Body of pancreas (tissue), 4 donors: ENCODE measurements around the gene ODR4. TPM values are rescaled to one million over a fixed set of nuclear protein-coding genes. Genes with fewer than 3 reads are reported as not detected.

Experiments used
- ATAC-seq: fragments of 150-250 bp; one replicate; pipeline ENCODE4 v1.9.1; 2016
- DNase-seq, 4 donors: peaks; one replicate each; pipeline ENCODE4 v3.0.0-alpha.2; 2019
- H3K27ac ChIP-seq, 4 donors: fragments of 200-600 bp; sonication (generic); 1 replicate in 3 of 4; 2 replicates in 1 of 4; pipeline versions ENCODE4 v1.5.1 to v1.6.1; 2016 to 2019; ENCODE audit warnings: mild to moderate bottlenecking in 1 of 4, mixed read lengths in 1 of 4, moderate library complexity in 1 of 4
- H3K27me3 ChIP-seq, 2 donors: fragments of 200-600 bp; sonication (generic); one replicate each; pipeline ENCODE4 v1.6.0; 2016; ENCODE audit warnings: mild to moderate bottlenecking in 1 of 2
- H3K36me3 ChIP-seq, 2 donors: fragments of 200-600 bp; sonication (generic); replicated peaks in 1 of 2; 2 replicates each; pipeline ENCODE4 v1.5.1; 2016; ENCODE audit warnings: low read depth in 2 of 2; ENCODE audit not compliant: insufficient read depth in 1 of 2
- H3K4me1 ChIP-seq: fragments of 200-600 bp; sonication (generic); one replicate; pipeline ENCODE4 v1.6.0; 2016
- H3K4me3 ChIP-seq, 2 donors: fragments of 200-600 bp; sonication (generic); 1 replicate in 1 of 2; 2 replicates in 1 of 2; pipeline ENCODE4 v1.5.1; 2016 to 2019
- H3K9me3 ChIP-seq, 3 donors: fragments of 200-600 bp; sonication (generic); 1 replicate in 2 of 3; 2 replicates in 1 of 3; pipeline ENCODE4 v1.5.1; 2016
- POLR2A ChIP-seq, 3 donors: fragments of 450-650 bp; IDR thresholded peaks; one replicate each; pipeline ENCODE4 v1.6.1; 2016; ENCODE audit warnings: antibody characterized with exemption in 3 of 3, mild to moderate bottlenecking in 2 of 3
- WGBS, 2 donors: methylation state at CpG; one replicate each; pipeline ENCODE4 v1.1.5; 2017; 5-methylcytosine and 5-hydroxymethylcytosine counted together
- intact Hi-C: fragments of 100-400 bp; cut with DNase I; formaldehyde crosslinking; loops from one replicate; pipeline ENCODE4 v1.15.1; 2023
- total RNA-seq, 2 donors: library from RNA; depleted of rRNA; stranded (reverse); fragments of >200 nt; gene quantifications; one replicate each; pipeline ENCODE4 v1.1.0, GENCODE V29; 2016
- TF ChIP-seq, protein P1 (sequence below), 7 experiments: fragments of 450-650 bp in 4 of 7; fragments of 200-600 bp in 3 of 7; sonication (generic) in 3 of 7; IDR thresholded peaks; one replicate each; pipeline ENCODE4 v1.5.1; 2016 to 2019; ENCODE audit warnings: antibody characterized with exemption in 7 of 7

Gene ODR4
- total RNA-seq, 2 donors from 2014 or later, result 13.5 to 17.6 TPM

GRCh38 chr1:186404454-186405051, 28.9 kb downstream of the ODR4 start:
- peaks cover 12 to 16% of the 10 kb centered on the region in 2 donors for H3K36me3 ChIP-seq
- peak; percentile 70 for ATAC-seq
- intact Hi-C loops, result no loop called here
- no peak for DNase-seq
- no peak overlapping the region for H3K27ac ChIP-seq
- no peaks in the 10 kb centered on the region for H3K9me3 ChIP-seq
- peaks cover 3% of the 10 kb centered on the region for H3K4me1 ChIP-seq
- TF ChIP-seq POLR2A (IDR thresholded peaks at IDR 0.05), result no peak
- TF ChIP-seq, protein P1, sequence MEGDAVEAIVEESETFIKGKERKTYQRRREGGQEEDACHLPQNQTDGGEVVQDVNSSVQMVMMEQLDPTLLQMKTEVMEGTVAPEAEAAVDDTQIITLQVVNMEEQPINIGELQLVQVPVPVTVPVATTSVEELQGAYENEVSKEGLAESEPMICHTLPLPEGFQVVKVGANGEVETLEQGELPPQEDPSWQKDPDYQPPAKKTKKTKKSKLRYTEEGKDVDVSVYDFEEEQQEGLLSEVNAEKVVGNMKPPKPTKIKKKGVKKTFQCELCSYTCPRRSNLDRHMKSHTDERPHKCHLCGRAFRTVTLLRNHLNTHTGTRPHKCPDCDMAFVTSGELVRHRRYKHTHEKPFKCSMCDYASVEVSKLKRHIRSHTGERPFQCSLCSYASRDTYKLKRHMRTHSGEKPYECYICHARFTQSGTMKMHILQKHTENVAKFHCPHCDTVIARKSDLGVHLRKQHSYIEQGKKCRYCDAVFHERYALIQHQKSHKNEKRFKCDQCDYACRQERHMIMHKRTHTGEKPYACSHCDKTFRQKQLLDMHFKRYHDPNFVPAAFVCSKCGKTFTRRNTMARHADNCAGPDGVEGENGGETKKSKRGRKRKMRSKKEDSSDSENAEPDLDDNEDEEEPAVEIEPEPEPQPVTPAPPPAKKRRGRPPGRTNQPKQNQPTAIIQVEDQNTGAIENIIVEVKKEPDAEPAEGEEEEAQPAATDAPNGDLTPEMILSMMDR (IDR thresholded peaks at IDR 0.05), result peak; percentile 30 to 68 (median 62)
- H3K27me3 ChIP-seq, result no peaks in the 10 kb centered on the region
- no peak overlapping the region for H3K4me3 ChIP-seq
- WGBS, 2 donors, result 17 to 32% methylated on average over 5 of the region's 5 CpGs

- TF ChIP-seq, protein P1 (IDR thresholded peaks at IDR 0.05), result no peak
- no peak for TF ChIP-seq POLR2A (IDR thresholded peaks at IDR 0.05)
- Histone ChIP-seq H3K9me3 (no peaks in the 10 kb centered on the region), H3K27me3 (no peaks in the 10 kb centered on the region), H3K27ac (no peak overlapping the region), H3K4me1 (peaks cover 3% of the 10 kb centered on the region), H3K36me3 (peaks cover 7 to 20% of the 10 kb centered on the region in 2 donors), H3K4me3 (no peak overlapping the region)
- intact Hi-C loops, result no loop called here
- ATAC-seq (no peak), DNase-seq (no peak)
- WGBS, 2 donors, result 93 to 96% methylated on average over 3 of the region's 3 CpGs
Observed at GRCh38 chr1:186409091-186409490, 33.5 kb downstream of the ODR4 start.

DNA sequence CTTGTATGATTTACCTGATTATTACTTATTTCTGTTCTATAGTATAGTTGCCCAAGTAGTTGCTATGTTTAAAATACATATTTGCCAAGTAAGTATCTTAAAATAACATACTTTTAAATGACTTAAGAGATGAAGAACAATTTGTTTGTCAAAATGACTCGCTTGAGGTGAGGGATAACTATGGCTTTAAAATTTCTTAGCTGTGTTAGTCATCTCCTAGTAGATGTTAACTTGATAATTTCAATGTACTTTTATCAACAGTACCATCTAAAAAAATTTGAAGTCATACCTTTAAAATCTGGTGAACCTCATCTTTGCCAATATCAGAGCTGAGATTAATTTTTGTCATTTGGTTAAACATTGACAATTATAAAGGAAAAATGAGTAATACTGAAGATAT, 37.7 kb downstream of the ODR4 start:
- ATAC-seq (no peak), DNase-seq (no peak)
- H3K27ac ChIP-seq, result no peak overlapping the region
- intact Hi-C loops, result no loop called here
- no peak overlapping the region for H3K4me3 ChIP-seq
- peaks cover 0 to 14% of the 10 kb centered on the region in 2 donors for H3K36me3 ChIP-seq
- H3K9me3 ChIP-seq, result no peaks in the 10 kb centered on the region
- no peaks in the 10 kb centered on the region for H3K27me3 ChIP-seq
- no peak for TF ChIP-seq POLR2A (IDR thresholded peaks at IDR 0.05)
- TF ChIP-seq, protein P1 (IDR thresholded peaks at IDR 0.05), result no peak
- 84 to 88% methylated on average over 1 of the region's 1 CpG for WGBS, 2 donors
- H3K4me1 ChIP-seq, result no peaks in the 10 kb centered on the region

- H3K27me3 ChIP-seq, result no peaks in the 10 kb centered on the region
- no peak for TF ChIP-seq POLR2A (IDR thresholded peaks at IDR 0.05)
- TF ChIP-seq, protein P1 (IDR thresholded peaks at IDR 0.05), result no peak
Observed at GRCh38 chr1:186418503-186418902, 42.9 kb downstream of the ODR4 start.

DNA sequence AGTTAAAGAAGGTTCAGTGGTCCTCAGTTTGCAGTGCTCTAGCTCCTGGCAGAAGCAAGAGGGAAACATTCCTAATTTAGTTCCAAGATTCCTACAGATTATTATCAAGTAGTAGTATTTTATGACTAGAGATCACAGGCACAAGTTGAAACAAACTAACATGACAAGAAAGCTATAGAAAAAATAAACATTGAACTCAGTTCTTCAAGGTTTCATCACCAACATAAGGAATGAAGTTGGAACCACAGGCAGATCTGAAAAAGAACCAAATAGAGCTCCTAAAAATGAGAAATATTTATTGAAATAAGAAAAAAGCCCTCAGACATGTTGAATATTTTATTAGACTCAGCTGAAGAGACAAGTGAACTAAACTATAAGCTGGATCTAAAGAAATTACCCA, 44.7 kb downstream of the ODR4 start:
- Histone ChIP-seq H3K4me1 (no peaks in the 10 kb centered on the region), H3K9me3 (no peaks in the 10 kb centered on the region), H3K4me3 (no peak overlapping the region), H3K27ac (no peak overlapping the region), H3K36me3 (peaks cover 0 to 15% of the 10 kb centered on the region in 2 donors), H3K27me3 (no peaks in the 10 kb centered on the region)
- no peak for DNase-seq
- no peak for ATAC-seq
- intact Hi-C loops, result no loop called here
- no peak for TF ChIP-seq POLR2A (IDR thresholded peaks at IDR 0.05)
- TF ChIP-seq, protein P1 (IDR thresholded peaks at IDR 0.05), result no peak

More at GRCh38 chr1:186418503-186418902, 42.9 kb downstream of the ODR4 start:
- ATAC-seq, result peak; percentile 56
- no peak for DNase-seq
- intact Hi-C loops, result no loop called here
- Histone ChIP-seq H3K36me3 (peaks cover 0 to 15% of the 10 kb centered on the region in 2 donors), H3K27ac (no peak overlapping the region), H3K4me1 (no peaks in the 10 kb centered on the region), H3K9me3 (no peaks in the 10 kb centered on the region), H3K4me3 (no peak overlapping the region)
- WGBS, 2 donors, result 45 to 49% methylated on average over 4 of the region's 4 CpGs
